ENCODE data around the gene PRPF18.
A peak's percentile ranks its signal among the peaks of the same experiment; 100 is the strongest.
"Not testable (repeated sequence)": the region's sequence is repeated elsewhere in the genome, so short reads cannot be mapped to it uniquely, and the experiment has no call there.

PRPF18 gene, protein sequence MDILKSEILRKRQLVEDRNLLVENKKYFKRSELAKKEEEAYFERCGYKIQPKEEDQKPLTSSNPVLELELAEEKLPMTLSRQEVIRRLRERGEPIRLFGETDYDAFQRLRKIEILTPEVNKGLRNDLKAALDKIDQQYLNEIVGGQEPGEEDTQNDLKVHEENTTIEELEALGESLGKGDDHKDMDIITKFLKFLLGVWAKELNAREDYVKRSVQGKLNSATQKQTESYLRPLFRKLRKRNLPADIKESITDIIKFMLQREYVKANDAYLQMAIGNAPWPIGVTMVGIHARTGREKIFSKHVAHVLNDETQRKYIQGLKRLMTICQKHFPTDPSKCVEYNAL

DNA sequence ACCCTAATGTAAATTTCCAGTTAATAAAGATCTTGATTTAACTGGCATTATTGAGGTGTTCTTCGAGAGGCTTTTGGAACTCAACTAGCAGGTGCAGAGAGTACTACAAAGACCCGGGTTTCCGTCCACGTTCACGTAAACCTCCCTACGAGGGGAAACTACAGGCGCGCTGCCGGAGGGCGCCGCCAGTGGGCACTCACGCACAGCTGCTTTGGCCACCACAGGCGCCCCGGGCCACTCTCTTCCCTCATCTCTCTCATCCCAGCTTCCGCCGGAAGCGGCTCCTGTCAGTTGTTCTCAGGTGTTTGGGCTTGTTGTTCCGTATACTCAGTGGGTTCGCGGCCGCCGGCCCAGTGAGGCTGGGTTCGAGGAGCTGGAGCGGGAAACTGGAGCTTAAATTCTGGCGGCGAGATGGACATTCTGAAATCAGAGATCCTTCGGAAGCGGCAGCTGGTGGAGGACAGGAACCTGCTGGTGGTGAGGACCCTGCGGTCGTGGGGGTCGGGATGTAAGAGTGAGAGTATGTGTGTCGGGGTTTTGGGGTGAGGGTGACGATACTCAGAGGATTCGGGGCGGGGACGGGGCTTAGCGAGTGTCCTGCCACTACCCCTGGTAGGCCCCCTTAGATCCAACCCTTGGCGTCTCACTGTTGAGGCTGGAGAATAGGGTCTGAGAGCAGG lies at the start of gene PRPF18:
PRPF18 (plus strand) TSS at position 290 of the 680 bp plus-strand sequence; CDS start at position 412, 122 bp downstream.
- peak; percentile 60 to 87 for DNase-seq

DNA sequence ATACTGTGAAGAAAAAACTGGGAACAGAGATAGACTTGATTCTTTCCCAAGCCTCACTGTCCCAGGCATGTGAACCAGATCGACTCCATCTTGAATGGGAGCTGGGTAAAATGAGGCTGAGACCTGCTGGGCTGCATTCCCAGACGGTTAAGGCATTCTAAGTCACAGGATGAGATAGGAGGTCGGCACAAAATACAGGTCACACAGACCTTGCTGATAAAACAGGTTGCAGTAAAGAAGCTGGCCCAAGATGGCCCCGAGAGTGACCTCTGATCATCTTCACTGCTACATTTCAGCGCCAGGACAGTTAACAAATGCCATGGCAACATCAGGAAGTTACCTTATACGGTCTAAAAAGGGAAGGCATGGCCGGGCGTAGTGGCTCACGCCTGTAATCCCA lies 48.8 kb upstream of the PRPF18 start:
- not testable (repeated sequence) for DNase-seq

DNA sequence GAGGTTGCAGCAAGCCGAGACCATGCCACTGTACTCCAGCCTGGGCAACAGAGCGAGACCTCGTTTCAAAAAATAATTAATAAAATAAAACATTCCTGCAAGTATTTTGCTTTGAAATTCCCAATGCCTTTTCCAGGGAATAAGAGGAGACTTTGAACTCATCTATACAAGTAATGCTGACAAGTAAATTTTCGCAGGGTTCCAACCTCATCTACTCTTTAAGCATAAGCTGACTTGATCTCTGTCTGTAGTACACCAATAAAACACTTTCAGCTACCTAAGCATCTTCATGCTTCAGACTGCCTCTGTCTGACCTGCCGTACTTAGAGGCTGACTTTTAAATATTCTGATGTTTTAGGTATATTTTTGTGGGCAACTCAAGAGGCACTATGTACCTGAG lies 44.2 kb upstream of the PRPF18 start:
- DNase-seq = no peak

DNA sequence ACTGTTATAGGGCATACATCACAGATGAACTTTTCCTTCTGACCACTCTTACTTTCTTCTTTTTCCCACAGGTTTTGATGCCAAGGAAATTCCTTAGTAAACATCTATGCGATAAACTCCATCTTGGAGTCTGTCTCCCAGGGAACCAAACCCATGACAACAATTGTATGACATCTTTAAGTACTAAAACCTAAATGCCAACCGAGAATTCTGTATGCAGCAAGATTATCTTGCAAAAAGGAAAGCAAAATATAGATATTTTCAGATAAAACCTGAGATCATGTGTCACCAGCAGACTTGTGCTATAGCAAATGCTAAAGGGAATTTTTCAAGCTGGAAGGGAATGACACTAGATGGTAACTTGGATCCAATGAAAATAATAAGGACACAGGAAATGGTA lies 36.0 kb upstream of the PRPF18 start:
- DNase-seq = no peak

DNA sequence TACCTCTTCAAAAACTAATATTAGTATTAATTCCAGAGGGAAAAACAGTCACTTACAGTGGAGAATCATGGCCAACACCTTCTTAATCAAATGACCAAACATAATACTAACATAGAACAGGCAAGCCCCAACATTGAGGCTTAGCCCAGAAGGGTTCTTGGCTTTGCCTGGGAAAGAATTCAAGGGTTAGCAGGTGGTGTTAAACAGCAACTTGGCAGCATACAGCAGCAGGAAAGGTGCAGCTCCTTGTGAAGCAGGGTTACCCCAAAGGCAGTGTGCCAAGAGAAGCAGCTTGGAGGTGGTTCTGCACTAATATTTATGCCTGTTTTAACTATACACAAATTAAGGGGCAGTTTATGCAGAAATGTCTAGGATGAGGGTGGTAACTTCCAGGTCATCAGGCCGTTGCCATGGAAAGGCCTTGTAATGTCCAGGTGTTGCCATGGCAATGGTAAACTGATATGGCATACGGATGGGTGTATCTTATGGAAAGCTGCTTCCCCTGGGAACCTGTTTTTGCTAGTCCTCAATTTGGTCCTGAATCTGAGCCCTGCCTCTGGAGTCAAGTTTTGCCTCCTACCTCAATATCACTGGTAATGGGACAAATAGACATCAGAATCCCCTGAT lies 30.8 kb upstream of the PRPF18 start:
- peak in 1 of 2 experiments; percentile 19 for DNase-seq

DNA sequence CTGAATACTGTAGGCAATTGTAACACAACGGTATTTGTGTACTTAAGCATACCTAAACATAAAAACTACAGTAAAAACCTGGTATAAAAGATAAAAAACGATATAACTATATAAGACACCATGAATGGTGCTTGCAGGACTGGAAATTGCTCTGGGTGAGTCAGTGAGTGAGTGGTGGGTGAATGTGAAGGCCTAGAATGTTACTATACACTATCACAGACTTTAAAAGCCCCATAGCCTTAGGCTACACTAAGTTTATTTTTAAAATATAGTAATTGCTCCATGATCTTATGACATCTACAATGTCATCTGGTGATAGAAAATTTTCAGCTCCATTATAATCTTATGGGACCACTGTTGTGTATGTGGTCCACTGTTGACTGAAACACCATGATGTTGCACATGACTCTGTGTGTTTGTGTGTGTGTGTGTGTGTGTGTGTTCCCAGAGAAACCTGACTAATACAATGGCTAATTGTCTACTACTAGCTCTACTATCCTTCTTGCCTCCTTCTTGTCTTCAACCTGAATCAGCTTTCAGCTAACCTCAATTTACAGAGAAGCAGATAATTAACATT lies 27.6 kb upstream of the PRPF18 start:
- no peak for DNase-seq

DNA sequence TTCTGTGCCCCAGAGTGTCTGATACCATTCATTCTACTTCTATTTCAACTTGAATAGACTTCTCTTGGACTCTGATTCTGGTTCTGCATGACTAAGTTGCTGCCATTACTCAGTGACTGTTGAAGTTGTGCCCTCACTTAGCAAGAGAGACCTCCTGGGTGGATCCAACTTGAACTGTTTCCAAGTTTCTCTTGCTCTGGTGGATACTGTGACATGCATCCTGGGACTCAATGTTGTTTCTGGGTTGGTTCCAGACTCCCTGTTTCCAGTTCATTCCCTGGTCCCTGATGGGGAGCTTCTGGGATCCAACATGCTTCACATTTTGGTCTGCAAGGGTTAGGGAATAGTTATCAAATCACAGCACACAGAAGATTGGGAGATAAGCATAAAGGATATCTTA lies 26.2 kb upstream of the PRPF18 start:
- DNase-seq = no peak

DNA sequence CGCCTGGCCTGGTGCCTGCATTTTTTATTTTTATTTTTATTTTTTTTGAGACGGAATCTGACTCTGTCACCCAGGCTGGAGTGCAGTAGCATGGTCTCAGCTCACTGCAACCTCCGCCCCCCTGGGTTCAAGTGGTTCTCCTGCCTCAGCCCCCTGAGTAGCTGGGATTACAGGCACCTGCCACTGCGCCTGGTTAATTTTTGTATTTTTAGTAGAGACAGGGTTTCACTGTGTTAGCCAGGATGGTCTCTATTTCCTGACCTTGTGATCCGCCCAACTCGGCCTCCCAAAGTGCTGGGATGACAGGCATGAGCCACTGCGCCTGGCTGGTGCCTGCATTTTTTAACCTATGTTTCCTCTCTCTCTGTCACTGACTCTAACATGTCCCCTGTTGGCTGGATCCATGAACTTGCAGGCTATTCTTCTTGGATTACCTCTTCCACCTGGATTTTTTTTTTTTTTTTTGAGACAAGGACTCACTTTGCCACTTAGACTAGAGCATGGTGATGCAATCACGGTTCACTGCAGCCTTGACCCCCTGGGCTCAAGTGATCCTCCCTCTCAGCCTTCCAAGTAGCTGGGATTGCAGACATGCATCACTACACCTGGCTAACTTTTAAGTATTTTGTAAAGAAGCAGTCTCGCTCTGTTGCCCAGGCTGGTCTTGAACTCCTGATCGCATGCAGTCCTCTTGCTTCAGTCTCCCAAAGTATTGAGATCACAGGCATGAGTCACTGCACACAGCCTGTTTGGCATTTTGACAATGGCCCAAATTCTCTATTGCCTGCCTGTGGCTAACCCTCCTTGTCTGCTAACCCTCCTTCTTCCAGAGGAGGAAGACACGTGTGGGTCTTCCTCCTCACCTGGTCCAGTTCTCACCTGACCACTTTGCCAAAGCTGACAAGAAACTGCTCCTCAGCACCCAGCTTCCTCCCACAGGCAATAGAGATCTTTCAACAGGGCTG lies 23.0 kb upstream of the PRPF18 start:
- DNase-seq = no peak

DNA sequence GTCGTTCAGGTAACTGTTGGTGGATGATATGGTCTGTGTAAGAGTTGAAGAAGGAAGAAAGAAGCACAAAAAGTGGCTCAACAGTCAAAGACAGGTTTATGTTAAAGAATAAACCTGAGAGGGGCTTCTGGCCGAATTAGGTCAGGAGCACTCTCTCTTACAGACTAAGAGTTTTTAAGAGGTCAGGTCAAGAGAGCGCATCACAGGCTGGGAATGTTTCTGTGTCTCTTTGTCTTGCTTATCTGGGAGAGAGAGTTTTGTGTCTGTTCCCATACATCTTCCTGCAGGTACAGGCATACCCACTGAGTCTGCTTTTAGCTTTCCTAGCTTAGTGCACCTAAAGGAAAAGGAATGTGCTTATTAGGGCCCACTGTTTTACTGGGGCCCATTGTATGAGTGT lies 22.2 kb upstream of the PRPF18 start:
- DNase-seq = no peak

DNA sequence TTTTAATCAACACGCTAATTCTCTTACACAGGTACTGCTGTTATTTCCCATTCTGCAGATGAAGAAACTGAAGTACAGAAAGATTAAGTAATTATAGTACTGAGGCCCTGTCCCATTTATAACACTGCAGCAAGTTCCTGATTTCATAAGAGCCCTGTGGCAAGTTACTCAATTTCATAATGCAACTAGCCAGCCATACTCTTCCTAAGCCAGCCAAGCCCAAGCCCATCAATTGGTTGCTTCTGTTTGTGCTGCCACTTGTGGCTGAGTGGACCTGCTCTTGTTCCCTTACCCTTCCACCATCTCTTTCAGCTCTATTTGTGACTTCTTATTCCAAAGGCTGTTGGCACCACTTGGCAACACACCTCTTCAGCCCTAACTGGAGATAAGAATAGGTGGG lies 19.7 kb upstream of the PRPF18 start:
- DNase-seq = no peak

DNA sequence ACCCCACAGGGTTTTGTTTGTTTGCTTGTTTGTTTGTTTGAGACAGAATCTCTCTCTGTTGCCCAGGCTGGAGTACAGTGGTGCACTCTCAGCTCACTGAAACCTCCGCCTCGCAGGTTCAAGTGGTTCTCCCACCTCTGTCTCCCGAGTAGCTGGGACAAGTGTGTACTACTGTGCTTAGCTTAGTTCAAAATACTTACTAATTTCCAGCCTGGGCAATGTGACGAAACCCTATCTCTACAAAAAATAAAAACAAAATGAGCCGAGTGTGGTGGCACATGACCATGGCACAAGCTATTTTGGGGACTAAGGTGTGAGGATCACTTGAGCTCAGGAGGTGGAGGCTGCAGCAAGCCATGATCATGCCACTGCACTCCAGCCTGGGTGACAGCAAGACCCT lies 15.2 kb upstream of the PRPF18 start:
- DNase-seq = no peak

DNA sequence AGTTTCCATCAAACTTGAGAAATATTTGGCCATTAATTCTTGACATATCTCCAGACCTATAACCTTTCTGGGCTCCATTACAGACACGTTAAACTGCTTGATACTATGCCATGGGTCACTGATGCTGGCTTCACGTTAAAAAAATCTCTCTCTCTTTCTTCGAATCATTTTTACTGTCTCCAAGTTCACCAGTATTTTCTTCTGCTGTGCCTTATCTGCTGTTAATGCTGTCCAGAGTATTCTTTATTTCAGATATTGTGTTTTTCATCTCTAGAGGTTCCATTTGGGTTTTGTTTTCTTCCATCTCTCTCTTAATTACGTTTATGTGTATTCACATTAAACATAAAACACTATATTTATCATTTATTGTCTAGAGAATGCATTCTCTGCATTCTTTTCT lies 12.8 kb upstream of the PRPF18 start:
- no peak for DNase-seq

DNA sequence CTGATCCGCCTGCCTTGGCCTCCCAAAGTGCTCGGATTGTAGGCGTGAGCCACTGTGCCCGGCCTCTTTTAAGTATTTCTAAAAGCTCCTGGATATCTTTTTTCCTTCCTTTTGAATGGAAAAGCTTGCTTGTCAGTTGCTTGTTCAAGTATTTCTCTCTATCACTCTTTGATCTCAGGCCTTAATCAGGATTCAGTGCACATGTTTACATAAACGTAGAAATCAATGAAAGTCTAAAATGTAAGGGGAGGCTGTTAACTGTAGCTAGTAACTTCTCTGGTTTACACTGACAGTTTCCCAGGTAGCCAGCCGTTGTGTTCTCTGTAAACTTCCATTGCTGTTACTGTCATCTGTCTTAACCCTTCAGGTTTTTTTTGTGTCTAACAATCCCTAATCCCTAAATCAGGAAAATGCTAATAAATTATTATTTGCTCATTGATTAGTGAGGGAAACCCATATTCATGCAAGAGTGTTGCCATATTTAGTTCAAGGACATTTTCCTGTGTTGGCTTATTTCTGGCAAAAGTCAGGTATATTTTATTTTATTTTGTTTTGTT lies 1.5 kb upstream of the PRPF18 start:
- no peak for DNase-seq

DNA sequence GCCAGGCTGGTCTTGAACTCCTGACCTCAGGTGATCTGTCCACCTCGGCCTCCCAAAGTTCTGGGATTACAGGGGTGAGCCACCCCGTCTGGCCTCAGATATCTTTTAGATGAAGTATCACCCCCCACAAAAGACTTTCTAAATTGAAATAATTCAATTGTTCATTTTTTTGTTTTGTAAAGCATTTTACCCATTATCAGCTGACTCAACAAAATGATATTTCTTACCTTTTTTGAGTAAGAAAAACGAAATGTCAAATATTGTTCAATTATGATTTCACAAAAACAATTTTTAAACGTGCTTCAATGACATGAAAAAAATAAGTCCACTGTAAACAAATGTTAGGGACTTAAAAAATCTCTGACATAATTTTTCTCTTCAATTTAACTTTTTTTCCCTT lies 822 bp upstream of the PRPF18 start:
- DNase-seq = no peak

DNA sequence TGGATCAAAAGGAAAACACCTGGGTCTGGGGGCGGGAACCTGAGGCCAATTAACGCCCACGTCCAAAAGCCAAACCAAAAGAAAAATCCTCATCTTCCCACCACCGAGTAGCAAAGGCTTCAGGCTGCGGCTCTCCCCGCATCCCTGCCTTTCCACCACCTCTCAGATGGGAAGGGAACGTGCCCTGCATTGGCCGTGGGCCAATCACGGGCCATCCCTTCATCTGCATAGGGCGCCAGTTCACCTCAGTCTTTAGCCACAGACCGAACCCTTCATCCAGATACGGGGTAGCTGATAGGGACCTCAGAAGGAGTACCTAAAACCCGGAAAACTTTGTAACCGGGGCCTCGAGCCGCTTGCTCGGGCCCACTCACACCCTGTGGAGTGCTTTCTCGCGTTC lies 626 bp downstream of the PRPF18 start:
- no peak for DNase-seq

DNA sequence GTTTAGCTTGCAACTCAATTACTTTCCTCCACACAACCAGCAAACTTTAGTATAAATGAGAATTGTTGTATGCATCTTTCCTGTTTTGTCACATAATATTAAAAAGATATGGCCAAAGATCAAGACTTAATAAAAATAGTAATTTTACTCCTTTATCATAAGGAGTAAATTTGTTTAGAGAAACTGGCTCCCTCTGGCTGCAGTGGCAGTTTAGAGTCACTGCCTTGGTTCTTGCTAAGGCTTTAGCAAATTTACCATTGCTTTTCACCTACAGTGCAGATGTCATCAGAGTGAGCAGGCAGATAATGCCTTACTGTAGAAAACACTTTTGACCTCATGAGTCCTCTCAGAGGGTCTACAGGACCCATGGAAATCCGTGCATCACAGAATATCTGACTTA lies 2.6 kb downstream of the PRPF18 start:
- DNase-seq = no peak

DNA sequence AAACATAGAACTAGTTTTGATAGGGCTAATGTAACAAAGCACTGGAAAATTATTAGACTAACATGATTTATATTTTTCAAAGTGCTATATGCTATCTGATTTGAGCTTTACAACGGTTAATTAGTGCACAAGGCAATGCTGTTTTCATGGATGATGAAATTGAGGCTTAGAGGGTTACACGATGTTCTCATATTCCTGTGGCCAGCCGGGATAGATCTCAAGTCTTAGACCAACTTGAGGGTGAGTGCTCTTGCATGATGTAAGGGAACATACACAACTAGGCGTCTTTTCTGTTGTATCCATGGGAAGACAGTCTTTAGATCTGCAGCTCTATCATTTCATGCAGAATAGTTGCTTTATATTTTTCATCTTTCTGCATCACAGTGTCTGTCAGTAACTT lies 4.1 kb downstream of the PRPF18 start:
- no peak for DNase-seq

DNA sequence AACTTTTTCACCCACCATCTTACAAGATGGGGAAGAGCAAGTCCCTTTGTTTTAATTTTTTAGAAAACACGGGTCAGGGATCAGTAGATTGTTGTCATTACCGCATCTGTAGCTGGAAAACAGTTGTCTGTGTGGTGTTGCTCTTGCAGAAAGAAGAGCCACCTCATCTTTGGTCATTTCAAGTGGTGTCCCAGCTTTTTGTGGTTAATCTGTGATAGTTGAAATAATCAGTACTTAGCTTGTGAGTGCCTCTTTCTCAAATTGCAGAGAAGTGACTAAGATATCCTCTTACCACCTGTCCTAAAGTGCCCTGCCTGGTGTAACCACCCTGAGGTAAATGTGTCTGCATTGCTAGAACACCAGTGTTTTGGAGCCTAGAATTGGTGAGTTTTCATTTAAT lies 5.5 kb downstream of the PRPF18 start:
- no peak for DNase-seq

DNA sequence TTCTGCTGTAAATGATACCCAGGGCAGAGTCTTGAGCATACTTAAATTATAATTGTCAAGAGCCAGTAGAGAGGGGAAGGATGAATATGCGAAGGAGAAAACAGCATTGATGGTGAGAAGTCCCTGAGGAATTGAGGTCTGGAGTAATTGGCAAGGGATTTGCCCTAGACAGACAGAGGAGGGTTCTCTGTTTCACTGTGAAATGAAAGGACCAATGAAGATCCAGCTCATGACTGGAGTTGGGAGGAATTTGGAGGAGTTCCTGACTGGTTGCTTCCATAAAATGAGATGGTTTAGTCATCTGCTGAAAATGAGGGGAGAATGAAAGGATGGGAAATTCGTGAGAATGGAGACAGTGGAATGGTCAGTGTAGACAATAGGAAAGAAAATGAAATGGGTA lies 6.8 kb downstream of the PRPF18 start:
- no peak for DNase-seq

DNA sequence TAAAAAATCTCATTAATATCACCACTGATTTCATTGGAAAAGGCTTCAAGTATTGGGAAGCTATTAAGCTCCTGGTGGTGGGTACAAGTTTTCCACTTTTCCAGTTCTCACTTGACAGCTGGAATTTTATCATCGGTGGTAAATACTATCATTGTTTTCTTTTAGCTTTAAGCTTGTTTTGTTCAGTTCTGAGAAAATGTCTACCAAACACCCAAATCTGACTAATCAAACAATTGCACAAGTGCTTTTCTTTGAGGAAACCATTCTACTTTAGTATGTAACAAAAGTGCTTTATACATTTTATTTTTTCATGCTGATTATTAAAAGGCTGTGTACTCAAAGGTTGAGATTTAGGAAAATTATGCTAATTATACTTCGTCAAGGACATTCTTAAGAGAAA lies 7.9 kb downstream of the PRPF18 start:
- no peak for DNase-seq

DNA sequence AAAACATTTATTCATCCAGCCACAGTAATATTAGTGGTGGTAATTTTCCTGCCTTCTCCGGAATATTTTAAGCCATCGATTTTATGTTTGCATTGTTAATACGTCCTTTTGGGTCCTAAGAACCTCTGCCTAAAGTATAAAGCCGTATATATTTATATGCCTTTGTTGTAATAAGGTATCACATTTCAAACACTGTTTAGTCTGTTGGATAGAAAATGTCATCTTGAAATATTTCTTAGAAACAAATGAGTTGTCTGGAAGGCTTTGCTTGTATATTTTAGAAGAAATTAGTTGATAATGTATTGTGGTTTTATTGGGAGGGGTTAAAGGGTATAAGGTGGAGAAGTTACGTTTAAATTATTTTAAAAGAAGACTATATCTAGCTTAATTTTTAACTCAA lies 11.1 kb downstream of the PRPF18 start:
- DNase-seq = no peak

DNA sequence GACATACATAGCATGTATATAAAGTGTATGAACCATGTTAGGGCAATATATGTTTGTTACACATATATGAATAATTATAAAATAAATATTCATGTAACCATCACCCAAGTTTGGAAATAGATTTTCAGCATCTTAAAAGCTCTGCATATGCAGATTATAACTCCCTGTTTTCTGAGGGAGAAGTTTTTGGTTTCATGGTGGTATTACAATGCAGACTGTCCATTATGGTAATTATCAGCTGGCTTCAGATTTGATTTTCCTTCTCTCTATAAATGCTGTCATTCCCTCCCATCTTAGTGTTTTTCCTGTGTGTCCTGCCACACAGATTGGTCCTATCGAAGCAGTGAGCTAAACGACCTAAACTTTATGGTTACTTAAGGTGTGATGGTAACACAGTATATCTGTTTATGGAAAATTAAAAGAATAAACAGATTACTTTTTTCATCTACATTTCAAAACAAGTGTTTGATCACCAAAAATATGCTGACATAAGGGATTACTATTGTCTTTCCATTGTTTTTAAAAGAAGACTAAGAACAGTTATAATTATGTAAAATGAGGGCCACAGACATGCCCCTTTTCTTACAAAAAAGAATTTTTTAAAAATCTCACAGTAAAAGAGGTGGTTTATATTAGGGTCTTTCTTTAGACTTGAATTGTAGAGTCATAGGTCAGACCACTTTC lies 17.7 kb downstream of the PRPF18 start:
- no peak for DNase-seq
